Astrocyte (in vitro differentiated cells and primary cell): ENCODE data around the gene SLC38A6. TPM values are rescaled to one million over a fixed set of nuclear protein-coding genes. Genes with fewer than 3 reads are reported as not detected.

ENCODE experiments used
- DNase-seq: peaks from one replicate; pipeline ENCODE4 v3.0.0-alpha.2; 2010; ENCODE audit warnings: low read depth
- FAIRE-seq: peaks from 2 replicates; lab custom pipeline; 2011; peaks lifted over from hg19 to GRCh38; lab: Jason Lieb, UNC
- H2AFZ ChIP-seq: 2 replicates; pipeline ENCODE4 v1.6.0; 2012; ENCODE audit warnings: low read depth, low read length, inconsistent platforms
- H3K27ac ChIP-seq: 2 replicates; pipeline ENCODE4 v1.5.1; 2011; ENCODE audit warnings: low read depth, low read length, inconsistent platforms
- H3K27me3 ChIP-seq: 2 replicates; pipeline ENCODE4 v1.6.0; 2011; ENCODE audit warnings: low read length, inconsistent platforms; ENCODE audit not compliant: insufficient read depth
- H3K36me3 ChIP-seq: 2 replicates; pipeline ENCODE4 v1.5.1; 2011; ENCODE audit warnings: low read length, inconsistent platforms; ENCODE audit not compliant: insufficient read depth
- H3K4me1 ChIP-seq: 2 replicates; pipeline ENCODE4 v1.5.1; 2011; ENCODE audit warnings: low read length, inconsistent platforms; ENCODE audit not compliant: insufficient read depth
- H3K4me2 ChIP-seq: 2 replicates; pipeline ENCODE4 v1.6.0; 2012; ENCODE audit warnings: low read length, inconsistent platforms
- H3K4me3 ChIP-seq: 2 replicates; pipeline ENCODE4 v1.5.1; 2011; ENCODE audit warnings: low read depth, mild to moderate bottlenecking, low read length, inconsistent platforms; ENCODE audit not compliant: insufficient read depth
- H3K79me2 ChIP-seq: 2 replicates; pipeline ENCODE4 v1.6.0; 2012; ENCODE audit warnings: mild to moderate bottlenecking, low read length, inconsistent platforms; ENCODE audit not compliant: insufficient read depth
- H3K9ac ChIP-seq: 2 replicates; pipeline ENCODE4 v1.6.0; 2012; ENCODE audit warnings: mild to moderate bottlenecking, low read length, inconsistent platforms
- H3K9me3 ChIP-seq: 2 replicates; pipeline ENCODE4 v1.5.1; 2012; ENCODE audit warnings: low read depth, mild to moderate bottlenecking, low read length, inconsistent platforms; ENCODE audit not compliant: insufficient read depth
- H4K20me1 ChIP-seq: 2 replicates; pipeline ENCODE4 v1.6.0; 2012; ENCODE audit warnings: low read length, inconsistent platforms; ENCODE audit not compliant: insufficient read depth
- H3K27ac Mint-ChIP-seq: one replicate; pipeline ENCODE4 v1.8.0; 2021; ENCODE audit warnings: mild to moderate bottlenecking, mixed read lengths; ENCODE audit not compliant: unreplicated experiment
- H3K27me3 Mint-ChIP-seq: one replicate; pipeline ENCODE4 v1.8.0; 2021; ENCODE audit warnings: low read depth, mixed read lengths; ENCODE audit not compliant: unreplicated experiment
- H3K36me3 Mint-ChIP-seq: one replicate; pipeline ENCODE4 v1.8.0; 2021; ENCODE audit warnings: low read depth, mixed read lengths; ENCODE audit not compliant: unreplicated experiment
- H3K4me1 Mint-ChIP-seq: one replicate; pipeline ENCODE4 v1.8.0; 2021; ENCODE audit warnings: low read depth, mixed read lengths; ENCODE audit not compliant: unreplicated experiment
- H3K4me3 Mint-ChIP-seq: one replicate; pipeline ENCODE4 v1.8.0; 2021; ENCODE audit warnings: mild to moderate bottlenecking, moderate library complexity, mixed read lengths; ENCODE audit not compliant: unreplicated experiment
- H3K9me3 Mint-ChIP-seq: one replicate; pipeline ENCODE4 v1.8.0; 2021; ENCODE audit warnings: mild to moderate bottlenecking, mixed read lengths; ENCODE audit not compliant: unreplicated experiment
- CTCF ChIP-seq: IDR thresholded peaks from 2 replicates; pipeline ENCODE4 v1.5.1; 2011; ENCODE audit warnings: low read depth, mild to moderate bottlenecking, inconsistent platforms, low read length, moderate library complexity; ENCODE audit not compliant: insufficient read depth
- EZH2 ChIP-seq: IDR thresholded peaks from 2 replicates; pipeline ENCODE4 v1.6.1; 2012; ENCODE audit warnings: mild to moderate bottlenecking, low read length, inconsistent platforms; ENCODE audit not compliant: insufficient read depth
- total RNA-seq: library from RNA; stranded (reverse); gene quantifications from 2 replicates; pipeline ENCODE4 v1.2.1, GENCODE V29; 2021

The SLC38A6 gene
- total RNA-seq, 1 donor from 2014 or later: 14.9 TPM

- no peaks in the 10 kb centered on the region for H3K9me3 ChIP-seq
- H3K4me2 ChIP-seq: no peak overlapping the region
- H3K4me1 ChIP-seq: no peaks in the 10 kb centered on the region
- TF ChIP-seq CTCF (no peak), EZH2 (no peak)
- Mint-ChIP-seq H3K9me3 (peaks cover 7% of the 10 kb centered on the region), H3K36me3 (peaks cover 13% of the 10 kb centered on the region), H3K4me3 (no peak overlapping the region), H3K27ac (no peak overlapping the region), H3K4me1 (peaks cover 4% of the 10 kb centered on the region), H3K27me3 (no peaks in the 10 kb centered on the region)
- peaks cover 4% of the 10 kb centered on the region for H3K36me3 ChIP-seq
- DNase-seq (no peak), FAIRE-seq (no peak)
- no peaks in the 10 kb centered on the region for H3K79me2 ChIP-seq
- H3K27me3 ChIP-seq: no peaks in the 10 kb centered on the region
- no peak overlapping the region for H3K9ac ChIP-seq
- no peak overlapping the region for H3K4me3 ChIP-seq
- no peaks in the 10 kb centered on the region for H4K20me1 ChIP-seq
- H3K27ac ChIP-seq: no peak overlapping the region
- no peak overlapping the region for H2AFZ ChIP-seq
These were observed 70.6 kb downstream of the SLC38A6 start for GRCh38 chr14:61051621-61052020.

GRCh38 chr14:61063461-61063860 lies 82.4 kb downstream of the SLC38A6 start:
- FAIRE-seq (no peak), DNase-seq (no peak)
- no peak overlapping the region for H3K4me3 Mint-ChIP-seq
- no peak overlapping the region for H3K27ac ChIP-seq
- no peak overlapping the region for H3K4me3 ChIP-seq
- H3K36me3 Mint-ChIP-seq: peaks cover 12% of the 10 kb centered on the region
- no peak overlapping the region for H3K4me2 ChIP-seq
- no peaks in the 10 kb centered on the region for H3K79me2 ChIP-seq
- no peak overlapping the region for H2AFZ ChIP-seq
- no peaks in the 10 kb centered on the region for H4K20me1 ChIP-seq
- no peaks in the 10 kb centered on the region for H3K27me3 ChIP-seq
- H3K9me3 ChIP-seq: no peaks in the 10 kb centered on the region
- no peaks in the 10 kb centered on the region for H3K4me1 Mint-ChIP-seq
- H3K9ac ChIP-seq: no peak overlapping the region
- H3K4me1 ChIP-seq: no peaks in the 10 kb centered on the region
- H3K27me3 Mint-ChIP-seq: no peaks in the 10 kb centered on the region
- peaks cover 2% of the 10 kb centered on the region for H3K9me3 Mint-ChIP-seq
- no peaks in the 10 kb centered on the region for H3K36me3 ChIP-seq
- no peak overlapping the region for H3K27ac Mint-ChIP-seq
- TF ChIP-seq CTCF (no peak), EZH2 (no peak)

GRCh38 chr14:61064210-61064609 lies 83.2 kb downstream of the SLC38A6 start:
- DNase-seq (no peak), FAIRE-seq (no peak)
- Histone ChIP-seq H4K20me1 (no peaks in the 10 kb centered on the region), H3K4me2 (no peak overlapping the region), H3K9ac (no peak overlapping the region), H3K9me3 (no peaks in the 10 kb centered on the region), H3K27me3 (no peaks in the 10 kb centered on the region), H2AFZ (no peak overlapping the region), H3K4me1 (no peaks in the 10 kb centered on the region), H3K79me2 (no peaks in the 10 kb centered on the region), H3K4me3 (no peak overlapping the region), H3K36me3 (no peaks in the 10 kb centered on the region), H3K27ac (no peak overlapping the region)
- Mint-ChIP-seq H3K36me3 (peaks cover 12% of the 10 kb centered on the region), H3K27ac (no peak overlapping the region), H3K4me3 (no peak overlapping the region), H3K27me3 (no peaks in the 10 kb centered on the region), H3K9me3 (peaks cover 2% of the 10 kb centered on the region), H3K4me1 (no peaks in the 10 kb centered on the region)
- no peak for TF ChIP-seq CTCF
- TF ChIP-seq EZH2: no peak
